K562 (cell line): ENCODE results near the gene DUS3L. TPM values are rescaled to one million over a fixed set of nuclear protein-coding genes. Genes with fewer than 3 reads are reported as not detected.

Experiments used
- ATAC-seq: fragments of 200-7000 bp; cut with Tn5 transposase; 3 replicates; pipeline ENCODE4 v1.9.1; 2020; ENCODE audit warnings: moderate library complexity
- BruUV-seq: library from RNA; stranded (reverse); fragments of 400-500 nt; replicated peaks from 2 replicates; lab custom pipeline; 2021; lab: Mats Ljungman, UMichigan
- CTCF ChIA-PET: fragments of 300-600 bp; formaldehyde crosslinking; extraction: SDS; loops from one replicate; lab custom pipeline; 2021; ENCODE audit warnings: low intra/inter-chr PET ratio; lab: Yijun Ruan, JAX
- POLR2A ChIA-PET: fragments of 300-600, 350-650 bp; sonication (Branson Sonifier 250); formaldehyde crosslinking; extraction: SDS; loops from one replicate; lab custom pipeline; 2021; ENCODE audit warnings: antibody characterized with exemption, inconsistent platforms; lab: Yijun Ruan, JAX
- DNase-seq, 4 experiments: peaks; one replicate each; pipeline versions ENCODE4 v3.0.0 to v3.0.0-alpha.2; 2011 to 2018; ENCODE audit warnings: low spot score in 3 of 4, mixed read lengths in 3 of 4; ENCODE audit errors: extremely low read depth in 1 of 4
- FAIRE-seq: peaks from 2 replicates; lab custom pipeline; 2011; peaks lifted over from hg19 to GRCh38; lab: Jason Lieb, UNC
- H2AFZ ChIP-seq: 2 replicates; pipeline ENCODE4 v1.6.0; 2011; ENCODE audit warnings: low read depth, low read length, control low read depth, inconsistent platforms
- H3K27ac ChIP-seq: fragments of 200-600 bp; 3 replicates; pipeline ENCODE4 v1.8.0; 2011; ENCODE audit warnings: low read depth, mild to moderate bottlenecking, control low read depth, inconsistent platforms, low read length, moderate library complexity, mixed read lengths; ENCODE audit errors: extremely low read depth
- H3K27me3 ChIP-seq, 2 experiments: fragments of 300-600 bp in 1 of 2; 2 replicates in 1 of 2; 3 replicates in 1 of 2; pipeline versions ENCODE4 v1.6.0 to v1.8.0; 2011; ENCODE audit warnings: inconsistent platforms in 2 of 2, low read length in 2 of 2, mild to moderate bottlenecking in 1 of 2, mixed read lengths in 1 of 2, moderate library complexity in 1 of 2; ENCODE audit not compliant: control insufficient read depth in 2 of 2, insufficient read depth in 2 of 2
- H3K36me3 ChIP-seq: fragments of 300-600 bp; 3 replicates; pipeline ENCODE4 v1.8.0; 2011; ENCODE audit warnings: mild to moderate bottlenecking, low read length, inconsistent platforms; ENCODE audit not compliant: control insufficient read depth, insufficient read depth
- H3K4me1 ChIP-seq, 2 experiments: fragments of 200-600 bp in 1 of 2; replicated peaks in 1 of 2; 2 replicates in 1 of 2; 3 replicates in 1 of 2; pipeline versions ENCODE4 v1.5.1 to v1.8.0; 2011; ENCODE audit warnings: inconsistent platforms in 2 of 2, low read length in 2 of 2, mild to moderate bottlenecking in 1 of 2, mixed read lengths in 1 of 2, moderate library complexity in 1 of 2; ENCODE audit not compliant: control insufficient read depth in 2 of 2, insufficient read depth in 2 of 2
- H3K4me2 ChIP-seq: 2 replicates; pipeline ENCODE4 v1.6.1; 2011; ENCODE audit warnings: low read length, control low read depth, inconsistent platforms, mixed read lengths; ENCODE audit not compliant: insufficient read depth
- H3K4me3 ChIP-seq: fragments of 200-600 bp; sonication (generic), shearing (Covaris generic); 2 replicates; pipeline ENCODE4 v1.5.1; 2016; ENCODE audit warnings: control low read depth, inconsistent platforms
- H3K79me2 ChIP-seq: fragments of 200-600 bp; 3 replicates; pipeline ENCODE4 v1.8.0; 2011; ENCODE audit warnings: low read length, inconsistent platforms; ENCODE audit not compliant: control insufficient read depth, insufficient read depth
- H3K9ac ChIP-seq, 2 experiments: 2 replicates each; pipeline versions ENCODE4 v1.6.0 to v1.6.1; 2011; ENCODE audit warnings: low read depth in 2 of 2, low read length in 2 of 2, control low read depth in 1 of 2, inconsistent platforms in 1 of 2, mild to moderate bottlenecking in 1 of 2, mixed read lengths in 1 of 2; ENCODE audit not compliant: insufficient read depth in 1 of 2
- H3K9me1 ChIP-seq: one replicate; pipeline ENCODE4 v1.6.0; 2011; ENCODE audit warnings: inconsistent platforms, mild to moderate bottlenecking, low read length, moderate library complexity; ENCODE audit not compliant: control insufficient read depth, insufficient read depth
- H3K9me3 ChIP-seq: replicated peaks from 2 replicates; pipeline ENCODE4 v1.5.1; 2011; ENCODE audit warnings: low read depth, low read length, inconsistent platforms; ENCODE audit not compliant: control insufficient read depth, insufficient read depth
- H4K20me1 ChIP-seq: replicated peaks from 2 replicates; pipeline ENCODE4 v1.6.1; 2011; ENCODE audit warnings: low read length, inconsistent platforms, mixed read lengths; ENCODE audit not compliant: control insufficient read depth, insufficient read depth
- ATF1 ChIP-seq, 2 experiments: fragments of 450-650 bp in 1 of 2; IDR thresholded peaks; 2 replicates each; pipeline ENCODE4 v1.6.1; 2016; ENCODE audit warnings: missing compliant biosample characterization in 1 of 2, missing genetic modification characterization in 1 of 2
- E2F4 ChIP-seq: sonication (generic); formaldehyde crosslinking; IDR thresholded peaks from 2 replicates; pipeline ENCODE4 v1.8.0; 2022; ENCODE audit warnings: mild to moderate bottlenecking, low read depth, missing genetic modification reagents
- ELK3 ChIP-seq: fragments of 450-650 bp; formaldehyde crosslinking; IDR thresholded peaks from 2 replicates; pipeline ENCODE4 v1.4.0; 2020; ENCODE audit warnings: mild to moderate bottlenecking
- HDAC8 ChIP-seq: fragments of 450-650 bp; IDR thresholded peaks from 2 replicates; pipeline ENCODE4 v1.6.1; 2016; ENCODE audit warnings: mild to moderate bottlenecking, missing genetic modification characterization, moderate library complexity, missing compliant biosample characterization
- NFYB ChIP-seq: IDR thresholded peaks from 2 replicates; pipeline ENCODE4 v1.6.1; 2011; ENCODE audit warnings: mild to moderate bottlenecking, moderate library complexity; ENCODE audit not compliant: insufficient read length; ENCODE audit errors: extremely low read depth
- SRSF3 ChIP-seq: fragments of 200-400 bp; formaldehyde crosslinking; IDR thresholded peaks from 2 replicates; pipeline ENCODE4 v1.6.1; 2016; ENCODE audit warnings: mild to moderate bottlenecking, low read length, moderate library complexity; ENCODE audit not compliant: insufficient read depth
- TFAP4 ChIP-seq: sonication (generic); formaldehyde crosslinking; IDR thresholded peaks from 2 replicates; pipeline ENCODE4 v1.8.0; 2022; ENCODE audit warnings: missing genetic modification reagents, mild to moderate bottlenecking, moderate library complexity, borderline replicate concordance
- ZFP30 ChIP-seq: fragments of 250-450 bp; sonication (Bioruptor Pico); IDR thresholded peaks from 2 replicates; pipeline ENCODE4 v1.8.0; 2022; ENCODE audit warnings: moderate library complexity, mild to moderate bottlenecking, inconsistent platforms, borderline replicate concordance
- ZNF384 ChIP-seq: IDR thresholded peaks from 2 replicates; pipeline ENCODE4 v1.6.1; 2012; ENCODE audit warnings: low read depth, low read length, improper control_type of control experiment
- ZNF511 ChIP-seq: sonication (generic); formaldehyde crosslinking; IDR thresholded peaks from 2 replicates; pipeline ENCODE4 v1.8.0; 2022; ENCODE audit warnings: mild to moderate bottlenecking, missing genetic modification reagents
- ZNF717 ChIP-seq: fragments of 250-450 bp; sonication (Bioruptor Pico); IDR thresholded peaks from 2 replicates; pipeline ENCODE4 v1.5.0; 2021
- WGBS: fragments of 100-300 bp; shearing (Covaris generic); methylation state at CpG from one replicate; pipeline ENCODE4 v1.1.6; 2016; ENCODE audit warnings: low coverage, mixed read lengths; ENCODE audit not compliant: insufficient coverage; ENCODE audit errors: missing lambda C conversion rate; 5-methylcytosine and 5-hydroxymethylcytosine counted together
- in situ Hi-C: fragments of 300-500 bp; cut with MboI; formaldehyde crosslinking; loops from 4 replicates; pipeline ENCODE4 v1.15.0; 2018; ENCODE audit warnings: inconsistent platforms, mixed read lengths
- intact Hi-C: fragments of 100-400 bp; cut with micrococcal nuclease; formaldehyde crosslinking; loops from 2 replicates; pipeline ENCODE4 v1.14.2; 2022
- polyA plus RNA-seq, 8 experiments: library from polyadenylated mRNA; depleted of rRNA in 4 of 8; stranded (reverse) in 5 of 8; unstranded in 3 of 8; fragments of >200 nt; fragmentation: Nextera tagmentation in 2 of 8; fragmentation: Illumina TruSeq in 1 of 8; extraction: Ambion mirVana in 2 of 8; extraction: Trizol in 1 of 8; gene quantifications; 2 replicates each; pipeline versions ENCODE4 v1.2.1 to v1.2.3, GENCODE V29; 2011 to 2014; ENCODE audit warnings: inconsistent platforms in 1 of 8, missing spikeins in 1 of 8
- total RNA-seq, 7 experiments: library from RNA; depleted of rRNA in 6 of 7; stranded (reverse); fragments of >200 nt in 6 of 7; fragmentation: Illumina TruSeq in 2 of 7; extraction: Trizol in 2 of 7; gene quantifications; 2 replicates each; pipeline versions ENCODE4 v1.2.1 to v1.2.3, GENCODE V29; 2011 to 2021; ENCODE audit warnings: low replicate concordance in 1 of 7

Gene DUS3L
- total and polyA plus RNA-seq, 9 of the 15 experiments (the other 6 are each of a cell fraction or from before 2014, with no cell fraction given) = 1.7 to 102 (median 77.5) TPM

GRCh38 chr19:5814852-5815246 is 23.9 kb upstream of the DUS3L start (continued):
- no peak for TF ChIP-seq TFAP4

- CTCF ChIA-PET = no interaction called here
- Histone ChIP-seq H3K9me1 (no peaks in the 10 kb centered on the region), H3K9me3 (no peaks in the 10 kb centered on the region), H3K36me3 (no peaks in the 10 kb centered on the region), H2AFZ (no peak overlapping the region), H3K4me2 (no peak overlapping the region), H3K4me1 (peaks cover 0 to 4% of the 10 kb centered on the region in 2 experiments; a peak in 2 of 5 replicates), H4K20me1 (no peaks in the 10 kb centered on the region), H3K4me3 (no peak overlapping the region)
- in situ Hi-C loops (no loop called here), intact Hi-C loops (no loop called here)
- no TSS peak for BruUV-seq
- POLR2A ChIA-PET = interaction anchor here (1.2 to 2.0 kb wide), 2 partner anchors 10 to 14 kb away, joined by 3 to 16 read pairs; no protein-coding TSS in a partner anchor
- no peak for DNase-seq
- no peak for FAIRE-seq
- no peak for TF ChIP-seq ZNF717 (CRISPR knock-in tag)
- no peak for TF ChIP-seq NFYB
- TF ChIP-seq ZNF511 (CRISPR knock-in tag) = no peak
- no peak for TF ChIP-seq E2F4
- TF ChIP-seq ELK3 (CRISPR knock-in tag) = no peak
- TF ChIP-seq ZFP30 = no peak
- TF ChIP-seq ATF1 (CRISPR knock-in tag; IDR thresholded peaks at IDR 0.05) = no peak
- no peak for TF ChIP-seq ATF1 (tag; IDR thresholded peaks at IDR 0.05)
- TF ChIP-seq HDAC8 (tag) = no peak
- no peak for TF ChIP-seq ZNF384
- TF ChIP-seq SRSF3 = no peak
- TF ChIP-seq, all 486 proteins: peak for 0
- no peak for ATAC-seq
- WGBS = 32% methylated on average over 7 of the region's 9 CpGs
- Histone ChIP-seq H3K79me2 (no peaks in the 10 kb centered on the region), H3K27ac (no peak overlapping the region), H3K27me3 (no peaks in the 10 kb centered on the region), H3K9ac (no peak overlapping the region)
These were observed 23.3 kb upstream of the DUS3L start for GRCh38 chr19:5814123-5814851.
